ENCODE data around the gene NABP2.

GRCh38 chr12:56236091-56236490, 11.9 kb downstream of the NABP2 start:
- TF ChIP-seq CTCF (conservative IDR thresholded peaks at IDR 0.05 in 1 of 2, IDR thresholded peaks at IDR 0.05 in 1 of 2; ENCODE audit: low read depth in 1 of 2, low read length in 2 of 2) (no peak), EZH2 (IDR thresholded peaks at IDR 0.05; ENCODE audit: low read length, missing control alignments) (no peak)
